GM12873 (cell line): ENCODE data around the gene ZMIZ1.

Experiments used
- CTCF ChIP-seq: IDR thresholded peaks from 2 replicates; pipeline ENCODE4 v1.5.1; 2012; ENCODE audit warnings: low read depth, mild to moderate bottlenecking, moderate library complexity, low read length, control low read depth; ENCODE audit not compliant: insufficient read depth; ENCODE audit errors: missing control alignments

ZMIZ1 gene

GRCh38 chr10:79166312-79166721 lies 97.6 kb downstream of the ZMIZ1 start:
- no peak for TF ChIP-seq CTCF

GRCh38 chr10:79166741-79167140 lies 98.0 kb downstream of the ZMIZ1 start:
- TF ChIP-seq CTCF = no peak

- no peak for TF ChIP-seq CTCF
These were observed 98.8 kb downstream of the ZMIZ1 start for GRCh38 chr10:79167537-79167936.

- TF ChIP-seq CTCF = no peak
These were observed 99.4 kb downstream of the ZMIZ1 start for GRCh38 chr10:79168210-79168609.

GRCh38 chr10:79170226-79170752 lies 101.5 kb downstream of the ZMIZ1 start:
- TF ChIP-seq CTCF = no peak

- TF ChIP-seq CTCF = no peak
These were observed 102.2 kb downstream of the ZMIZ1 start for GRCh38 chr10:79170993-79171392.

- no peak for TF ChIP-seq CTCF
These were observed 102.7 kb downstream of the ZMIZ1 start for GRCh38 chr10:79171504-79171903.
